SHP77 (cell line): ENCODE results near the gene SDHAF2.
A peak's percentile ranks its signal among the peaks of the same experiment; 100 is the strongest.
"Not testable (repeated sequence)": the region's sequence is repeated elsewhere in the genome, so short reads cannot be mapped to it uniquely, and the experiment has no call there.

Experiments used
- DNase-seq, 2 experiments: peaks; one replicate each; lab custom pipeline; 2025; lab: John Stamatoyannopoulos, UW

SDHAF2 gene

DNA sequence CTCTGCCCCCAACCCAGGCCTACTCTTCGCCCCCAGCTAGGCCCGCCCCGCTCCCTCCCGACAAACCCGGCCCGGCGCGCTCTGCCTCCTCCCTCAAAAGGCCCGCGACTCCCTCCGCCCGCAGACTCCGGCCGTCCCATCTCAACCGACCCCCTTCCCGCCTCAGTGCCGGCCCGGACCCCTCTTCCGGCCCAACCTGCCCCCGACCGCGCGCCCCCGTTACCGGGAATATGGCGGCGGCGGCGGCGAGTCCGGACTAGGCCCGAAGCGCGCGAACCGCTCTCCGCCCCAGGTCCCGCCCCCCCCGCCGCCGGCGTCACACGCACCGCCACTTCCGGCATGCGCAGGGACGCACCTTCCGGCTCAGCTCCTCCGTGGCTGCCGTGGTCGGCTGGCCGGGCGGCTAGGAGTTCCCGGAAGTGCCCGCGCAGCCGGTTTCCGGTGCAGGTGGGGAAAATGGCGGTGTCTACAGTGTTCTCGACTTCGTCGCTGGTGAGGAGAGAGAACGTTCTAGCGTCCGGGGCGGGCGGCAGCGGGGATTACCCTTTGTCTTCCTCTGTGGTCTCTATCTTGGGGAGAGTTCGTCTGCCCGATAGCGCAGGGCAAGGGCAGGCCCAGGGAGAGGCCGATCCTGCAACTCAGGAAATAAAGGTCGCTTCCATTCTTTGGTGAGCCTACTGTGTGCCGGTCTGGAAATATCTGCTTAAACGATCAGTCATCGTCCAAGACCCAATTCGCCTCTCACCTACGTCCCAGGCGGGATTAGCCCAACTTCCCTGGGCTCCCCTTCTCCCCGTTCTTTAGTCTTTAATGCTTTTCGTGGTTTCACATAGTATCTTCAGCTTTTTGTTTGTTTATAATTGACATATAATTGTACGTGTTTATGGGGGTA is at the start of gene SDHAF2, which contains the start of gene CPSF7:
TSS of gene SDHAF2 (plus strand) at position 434 of the 892 bp plus-strand sequence. CDS start at position 457, 23 bp downstream.
TSS of gene CPSF7 (minus strand) at position 285 of the 892 bp plus-strand sequence. CDS start 740 bp downstream, outside the sequence.
- peak; percentile 90 to 94 for DNase-seq

DNA sequence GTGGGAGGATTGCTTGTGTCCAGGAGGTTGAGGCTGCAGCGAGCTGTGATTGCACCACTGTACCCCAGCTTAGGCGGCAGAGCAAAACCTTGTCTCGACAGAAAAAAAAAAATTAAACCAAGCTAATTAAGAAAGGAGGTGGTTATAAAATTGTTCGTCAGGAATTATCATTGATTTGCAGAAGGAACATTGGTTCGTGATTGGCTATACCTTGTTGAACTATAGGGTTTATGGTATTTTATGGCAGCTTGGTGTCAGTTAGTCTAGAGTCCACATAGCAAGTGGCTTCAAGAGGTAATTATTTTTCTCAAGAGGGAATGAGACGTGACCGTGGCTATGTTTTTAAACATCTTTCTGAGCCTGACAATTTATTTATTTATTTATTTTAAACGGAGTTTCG is 49.0 kb upstream of the SDHAF2 start:
- DNase-seq, result no peak

GRCh38 chr11:61383859-61384258 is 46.1 kb upstream of the SDHAF2 start:
- not testable (repeated sequence) for DNase-seq

DNA sequence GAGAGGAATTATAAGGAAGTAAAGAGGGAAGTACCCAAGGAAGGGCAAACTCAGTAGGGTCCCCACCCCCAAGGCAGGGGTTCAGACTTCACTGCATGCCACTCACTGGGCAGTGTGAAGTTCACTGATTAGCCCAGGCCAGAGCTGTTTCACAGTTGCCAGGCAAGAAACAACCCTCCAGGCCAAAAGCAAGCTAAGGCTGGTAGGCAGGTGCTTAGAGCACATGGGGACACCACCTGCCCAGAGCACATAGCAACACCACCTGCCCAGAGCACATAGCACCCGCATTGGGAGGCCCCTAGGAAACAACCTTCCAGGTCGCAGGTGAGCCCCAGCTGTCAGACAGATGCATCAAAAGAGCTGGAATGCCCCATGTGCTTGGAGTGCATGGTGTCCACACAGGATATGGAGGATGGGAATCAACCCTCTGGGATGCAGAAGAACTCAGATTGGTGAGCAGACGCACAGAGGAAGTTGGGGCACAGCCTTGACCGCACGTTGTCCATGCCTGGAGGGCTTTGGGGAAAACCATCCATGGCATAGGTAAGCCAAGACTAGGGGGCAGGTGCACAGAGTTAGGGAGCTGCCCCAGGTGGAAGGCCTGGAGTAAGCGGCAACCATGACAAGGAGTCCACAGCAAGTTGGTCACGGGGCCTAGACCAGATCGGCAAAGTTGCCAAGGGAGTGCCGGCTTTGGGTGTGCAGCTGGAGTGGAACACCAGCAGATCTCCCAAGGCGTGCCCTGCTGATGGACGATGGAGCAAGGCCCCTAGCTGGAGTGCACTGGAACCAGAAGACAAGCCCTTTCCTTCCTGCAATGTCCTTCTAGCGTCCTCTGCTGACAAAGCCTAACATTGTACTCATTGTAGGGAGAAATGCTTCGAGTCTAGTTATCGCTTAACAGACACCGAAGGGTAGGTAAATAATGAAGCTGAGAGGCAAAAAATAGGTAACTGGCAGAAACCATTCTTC is 45.4 kb upstream of the SDHAF2 start:
- DNase-seq, result peak; percentile 17 to 19

- no peak for DNase-seq
These were observed 39.8 kb upstream of the SDHAF2 start for GRCh38 chr11:61390161-61390560.

GRCh38 chr11:61392981-61393595 is 36.8 kb upstream of the SDHAF2 start:
- no peak for DNase-seq

DNA sequence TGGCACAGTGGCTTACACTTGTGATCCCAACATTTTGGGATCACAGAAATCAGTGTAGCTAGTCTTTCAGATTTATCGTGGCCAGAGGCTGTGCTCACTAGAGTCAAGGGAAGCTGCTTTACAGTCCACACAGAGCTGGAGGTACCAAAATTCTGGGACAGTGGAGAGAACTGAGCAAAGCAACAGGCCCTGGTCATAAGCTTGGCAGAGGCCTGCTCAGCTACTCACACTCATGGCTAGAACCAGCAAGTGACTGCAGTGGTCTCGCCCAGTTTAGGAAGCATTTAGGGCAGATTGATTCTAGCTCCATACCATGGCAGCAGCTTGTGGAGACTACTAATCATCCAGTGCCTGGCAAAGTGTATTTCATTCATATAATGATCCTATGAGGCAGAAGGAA is 28.8 kb upstream of the SDHAF2 start:
- no peak for DNase-seq

DNA sequence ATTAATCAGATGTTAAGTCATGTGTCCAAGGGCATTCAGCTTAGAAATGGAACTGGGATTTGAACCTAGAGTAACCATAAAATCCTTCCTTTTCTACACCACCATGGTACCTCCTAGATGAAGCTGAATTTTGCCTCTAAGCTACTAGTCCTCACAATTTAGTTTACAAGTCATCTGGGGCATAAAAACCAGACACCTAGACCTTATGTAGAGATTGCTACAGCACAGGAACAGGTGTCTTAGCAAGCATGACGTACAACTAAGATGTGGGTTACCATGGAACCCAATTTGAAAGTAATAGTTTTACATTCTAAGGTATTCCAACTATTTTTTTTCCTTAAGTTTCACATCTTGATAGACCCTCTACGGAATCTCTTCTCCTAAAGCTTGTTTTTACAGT is 28.4 kb upstream of the SDHAF2 start:
- no peak for DNase-seq

DNA sequence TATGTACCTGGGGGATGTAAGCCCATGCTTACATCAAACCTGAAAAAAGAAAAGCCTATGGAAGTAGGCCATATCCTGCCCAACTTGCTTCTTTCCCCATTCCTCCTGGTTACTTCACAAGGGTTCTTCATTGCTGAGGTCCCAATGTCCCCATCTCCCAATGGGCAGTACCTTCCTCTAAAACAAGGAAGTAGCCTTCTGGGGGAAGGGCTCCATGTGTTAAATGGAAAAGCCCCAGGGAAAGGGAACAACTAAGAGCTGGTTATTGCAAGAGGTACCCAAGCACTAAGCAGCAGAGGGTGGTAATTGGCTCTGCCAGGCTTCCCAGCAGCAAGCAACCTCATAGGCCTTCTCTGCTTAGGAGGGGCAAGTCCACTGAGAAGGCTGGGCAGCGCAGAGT is 26.3 kb upstream of the SDHAF2 start:
- DNase-seq, result no peak

GRCh38 chr11:61404103-61404502 is 25.8 kb upstream of the SDHAF2 start:
- DNase-seq, result no peak

DNA sequence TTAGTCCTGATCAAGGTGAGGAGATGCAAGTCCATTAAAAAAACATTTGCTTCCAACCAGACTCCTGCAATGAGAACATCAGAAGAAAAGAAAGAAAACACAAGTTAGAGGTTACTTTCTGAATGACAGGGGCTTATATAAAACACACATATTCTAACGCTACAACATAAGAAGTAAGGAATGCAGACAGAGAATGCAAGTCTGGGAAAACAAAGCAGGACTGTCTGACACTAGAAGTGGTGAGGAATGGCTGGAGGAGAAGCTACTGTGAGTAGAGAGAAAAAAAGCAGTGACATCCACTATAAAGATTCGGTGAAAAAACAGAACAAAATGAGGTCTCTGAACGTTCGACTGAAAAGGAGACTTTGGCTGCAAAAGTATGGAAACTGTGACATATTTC is 25.3 kb upstream of the SDHAF2 start:
- DNase-seq, result no peak

DNA sequence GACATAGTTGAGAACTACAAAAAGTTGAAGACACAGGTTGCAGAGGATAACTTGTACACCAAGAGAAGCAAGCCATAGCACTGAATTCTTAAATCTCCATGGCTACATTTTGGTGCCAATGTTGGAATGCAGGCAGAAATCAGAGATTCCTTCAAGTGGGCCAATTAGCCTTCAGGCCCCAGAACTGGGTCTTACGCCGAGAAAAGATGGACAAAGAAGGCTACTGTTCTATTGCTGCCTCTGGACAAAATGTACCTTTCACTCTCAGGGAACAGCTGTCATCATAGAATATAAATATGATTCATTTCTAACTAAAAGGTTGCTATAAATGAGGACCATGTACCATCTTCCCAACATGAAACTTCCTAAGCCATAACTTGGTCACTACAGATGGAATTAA is 23.9 kb upstream of the SDHAF2 start:
- DNase-seq, result no peak

GRCh38 chr11:61406991-61407728 is 22.8 kb upstream of the SDHAF2 start:
- DNase-seq, result no peak

DNA sequence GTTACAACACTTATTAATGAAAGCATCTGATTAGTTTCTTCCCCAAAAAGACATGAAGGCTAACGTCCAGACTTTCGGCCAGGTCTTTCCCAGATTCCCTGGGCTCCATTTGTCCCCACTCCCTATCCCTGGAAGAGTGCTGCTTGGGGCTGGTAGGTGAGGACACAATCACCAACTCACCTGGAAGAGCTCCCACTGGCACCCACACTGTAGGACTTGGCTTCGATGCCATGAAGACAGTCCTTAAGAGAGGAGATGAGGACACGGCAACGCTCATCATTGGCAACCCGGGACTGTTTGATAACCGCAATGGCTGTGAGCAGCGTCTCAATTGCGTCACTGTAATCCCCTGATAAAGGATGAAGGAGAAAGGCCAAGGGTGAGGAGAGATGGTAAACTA is 18.3 kb upstream of the SDHAF2 start:
- DNase-seq, result no peak

- no peak for DNase-seq
These were observed 16.4 kb upstream of the SDHAF2 start for GRCh38 chr11:61413496-61413895.

DNA sequence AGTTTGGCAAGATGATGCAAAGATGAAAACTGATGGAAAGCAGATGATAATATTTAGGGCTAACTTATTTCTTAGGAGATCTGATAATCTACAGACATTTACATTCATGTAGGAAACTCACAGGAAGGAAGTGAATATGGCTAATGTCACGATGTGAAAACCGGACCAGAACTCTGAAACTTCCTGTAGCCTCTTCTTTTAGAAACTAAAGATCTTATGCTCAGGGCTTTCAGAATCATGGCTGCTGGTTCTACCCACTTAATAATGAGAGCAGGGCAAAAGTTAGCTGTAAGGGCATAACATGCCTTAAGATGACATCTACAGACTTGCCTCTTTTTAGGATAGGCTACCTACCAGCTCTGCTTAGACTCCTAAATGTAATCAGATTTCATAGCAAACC is 15.4 kb upstream of the SDHAF2 start:
- no peak for DNase-seq

DNA sequence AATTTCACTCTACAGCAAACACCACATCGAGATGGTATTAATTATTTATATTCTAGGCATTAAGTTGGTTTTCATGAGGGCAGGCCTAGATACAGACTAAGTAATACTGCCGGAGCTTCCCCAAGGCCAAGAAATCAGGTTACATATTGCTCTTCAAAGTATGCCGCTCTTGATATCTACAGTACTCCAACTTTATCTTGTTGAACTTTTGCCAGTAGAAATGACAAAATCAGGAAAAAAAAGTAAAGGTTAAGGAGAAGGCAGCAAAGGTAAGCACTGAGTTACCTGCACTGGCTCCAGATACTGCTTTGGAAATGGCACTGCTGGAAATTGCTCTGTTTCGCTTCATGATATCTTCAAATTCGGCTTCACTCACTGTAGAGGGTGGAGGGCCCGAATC is 14.5 kb upstream of the SDHAF2 start:
- DNase-seq, result no peak

DNA sequence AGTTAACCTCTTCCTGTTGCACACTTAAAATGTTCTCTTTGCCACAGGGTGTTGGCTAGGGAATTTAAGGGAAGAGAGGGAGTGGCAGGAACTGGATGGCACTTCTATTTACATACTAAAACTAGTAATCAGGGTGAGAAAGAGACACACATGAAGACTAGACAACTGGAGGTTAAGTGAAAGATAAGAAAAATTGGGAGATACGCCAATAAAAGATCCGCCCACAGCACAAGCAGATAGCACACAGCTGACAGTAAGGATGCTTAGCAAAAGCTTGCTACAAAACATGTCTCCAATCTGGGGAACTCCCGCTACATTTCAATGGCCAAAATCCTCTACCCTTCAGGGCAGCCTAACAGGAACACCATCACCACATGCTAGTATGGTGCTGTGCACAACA is 13.0 kb upstream of the SDHAF2 start:
- no peak for DNase-seq

DNA sequence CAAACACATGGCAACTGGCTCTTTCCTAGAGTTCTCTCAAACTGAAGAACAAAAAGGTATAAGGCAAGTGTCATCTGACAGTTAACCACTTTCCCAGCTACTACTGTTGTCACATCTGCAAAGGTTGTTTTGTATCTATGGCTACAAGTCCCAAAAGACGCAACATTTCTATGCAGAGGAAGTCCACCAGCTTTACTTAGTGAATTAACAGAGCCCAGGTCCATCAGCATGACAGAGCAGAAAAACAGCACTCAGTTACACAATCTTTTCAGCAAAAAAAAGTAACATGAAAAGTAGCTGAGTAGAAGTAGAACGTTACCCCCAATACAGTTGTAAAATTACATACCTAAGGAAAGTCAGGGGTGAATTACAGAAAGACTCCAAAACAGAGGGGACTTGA is 12.3 kb upstream of the SDHAF2 start:
- DNase-seq, result no peak

GRCh38 chr11:61418136-61418535 is 11.8 kb upstream of the SDHAF2 start:
- no peak for DNase-seq

GRCh38 chr11:61422226-61422625 is 7.7 kb upstream of the SDHAF2 start:
- DNase-seq, result no peak
